ENCODE results near the gene BRD7. TPM values are rescaled to one million over a fixed set of nuclear protein-coding genes. Genes with fewer than 3 reads are reported as not detected.

Gene BRD7
- total RNA-seq, 1 experiment from 2014 or later, result 122 TPM

DNA sequence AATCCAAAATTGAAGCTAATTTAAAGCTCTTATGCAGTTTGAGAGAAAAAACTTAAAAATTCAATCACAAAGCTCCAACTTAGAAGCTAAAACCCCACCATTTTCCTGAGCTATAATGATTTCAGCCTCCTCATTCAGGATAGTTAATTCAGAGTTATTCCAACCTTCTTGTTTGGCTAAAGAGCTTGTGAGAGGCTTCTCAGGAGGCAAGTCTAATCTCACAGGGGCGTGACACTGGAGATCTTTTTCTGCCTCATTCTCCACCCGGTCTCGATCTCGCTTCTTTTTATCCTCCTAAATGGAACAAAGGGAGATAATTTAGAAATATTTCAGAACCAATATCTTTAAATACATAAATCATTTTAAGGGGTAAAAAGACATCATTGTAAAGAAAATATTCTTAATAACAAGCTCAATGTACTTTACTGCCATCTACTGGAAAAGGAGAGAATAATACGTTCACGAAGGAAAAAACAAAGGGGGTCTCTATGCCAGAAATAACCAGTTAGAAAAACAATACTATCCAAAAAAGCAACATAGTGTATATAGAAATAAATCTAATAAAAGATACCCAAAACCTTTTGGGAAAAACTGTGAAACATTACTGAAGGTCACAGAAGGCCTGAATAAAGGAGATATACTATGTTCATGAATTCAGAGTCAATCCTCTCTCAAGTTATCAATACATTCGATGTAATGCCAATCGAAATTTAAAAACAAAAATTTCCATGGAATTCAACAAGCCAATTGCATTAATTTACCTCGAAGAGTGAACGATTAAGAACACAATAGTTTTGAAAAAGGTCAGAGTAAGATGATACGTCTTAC lies 13.9 kb downstream of the BRD7 start (continued):
- no peak for TF ChIP-seq NR3C1 (CRISPR knock-in tag; conservative IDR thresholded peaks at IDR 0.05; ENCODE audit: low read depth)
- no peak for TF ChIP-seq ESRRA (CRISPR knock-in tag; IDR thresholded peaks at IDR 0.05; ENCODE audit: borderline replicate concordance)
- TF ChIP-seq MYBL2 (CRISPR knock-in tag; IDR thresholded peaks at IDR 0.05), result no peak
- no peak for TF ChIP-seq E2F1 (CRISPR knock-in tag; IDR thresholded peaks at IDR 0.05)
- TF ChIP-seq SMAD4 (CRISPR knock-in tag; IDR thresholded peaks at IDR 0.05), result no peak
- TF ChIP-seq FOXJ3 (CRISPR knock-in tag; IDR thresholded peaks at IDR 0.05; ENCODE audit: borderline replicate concordance), result no peak

- ChIA-PET CTCF (interaction anchor here (1.0 to 2.5 kb wide), 16 partner anchors 10 to 452 kb away, joined by 3 to 26 read pairs (median 6); partner anchors contain the start of genes BRD7 and CNEP1R1), POLR2A (no interaction called here)
- ATAC-seq, result no peak
- H3K36me3 Mint-ChIP-seq, result peaks cover 58% of the 10 kb centered on the region
- no peak overlapping the region for H3K27ac Mint-ChIP-seq
- no peaks in the 10 kb centered on the region for H3K27me3 Mint-ChIP-seq (ENCODE audit: low read depth)
- H3K4me3 Mint-ChIP-seq, result no peak overlapping the region
- TF ChIP-seq, protein P1, sequence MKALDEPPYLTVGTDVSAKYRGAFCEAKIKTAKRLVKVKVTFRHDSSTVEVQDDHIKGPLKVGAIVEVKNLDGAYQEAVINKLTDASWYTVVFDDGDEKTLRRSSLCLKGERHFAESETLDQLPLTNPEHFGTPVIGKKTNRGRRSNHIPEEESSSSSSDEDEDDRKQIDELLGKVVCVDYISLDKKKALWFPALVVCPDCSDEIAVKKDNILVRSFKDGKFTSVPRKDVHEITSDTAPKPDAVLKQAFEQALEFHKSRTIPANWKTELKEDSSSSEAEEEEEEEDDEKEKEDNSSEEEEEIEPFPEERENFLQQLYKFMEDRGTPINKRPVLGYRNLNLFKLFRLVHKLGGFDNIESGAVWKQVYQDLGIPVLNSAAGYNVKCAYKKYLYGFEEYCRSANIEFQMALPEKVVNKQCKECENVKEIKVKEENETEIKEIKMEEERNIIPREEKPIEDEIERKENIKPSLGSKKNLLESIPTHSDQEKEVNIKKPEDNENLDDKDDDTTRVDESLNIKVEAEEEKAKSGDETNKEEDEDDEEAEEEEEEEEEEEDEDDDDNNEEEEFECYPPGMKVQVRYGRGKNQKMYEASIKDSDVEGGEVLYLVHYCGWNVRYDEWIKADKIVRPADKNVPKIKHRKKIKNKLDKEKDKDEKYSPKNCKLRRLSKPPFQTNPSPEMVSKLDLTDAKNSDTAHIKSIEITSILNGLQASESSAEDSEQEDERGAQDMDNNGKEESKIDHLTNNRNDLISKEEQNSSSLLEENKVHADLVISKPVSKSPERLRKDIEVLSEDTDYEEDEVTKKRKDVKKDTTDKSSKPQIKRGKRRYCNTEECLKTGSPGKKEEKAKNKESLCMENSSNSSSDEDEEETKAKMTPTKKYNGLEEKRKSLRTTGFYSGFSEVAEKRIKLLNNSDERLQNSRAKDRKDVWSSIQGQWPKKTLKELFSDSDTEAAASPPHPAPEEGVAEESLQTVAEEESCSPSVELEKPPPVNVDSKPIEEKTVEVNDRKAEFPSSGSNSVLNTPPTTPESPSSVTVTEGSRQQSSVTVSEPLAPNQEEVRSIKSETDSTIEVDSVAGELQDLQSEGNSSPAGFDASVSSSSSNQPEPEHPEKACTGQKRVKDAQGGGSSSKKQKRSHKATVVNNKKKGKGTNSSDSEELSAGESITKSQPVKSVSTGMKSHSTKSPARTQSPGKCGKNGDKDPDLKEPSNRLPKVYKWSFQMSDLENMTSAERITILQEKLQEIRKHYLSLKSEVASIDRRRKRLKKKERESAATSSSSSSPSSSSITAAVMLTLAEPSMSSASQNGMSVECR (CRISPR knock-in tag; IDR thresholded peaks at IDR 0.05; ENCODE audit: borderline replicate concordance), result no peak
- no peaks in the 10 kb centered on the region for H3K4me1 Mint-ChIP-seq
- H3K9me3 Mint-ChIP-seq, result peaks cover 5% of the 10 kb centered on the region
- DNase-seq (ENCODE audit: low spot score), result no peak
These were observed 14.7 kb downstream of the BRD7 start for GRCh38 chr16:50354082-50354481.

DNA sequence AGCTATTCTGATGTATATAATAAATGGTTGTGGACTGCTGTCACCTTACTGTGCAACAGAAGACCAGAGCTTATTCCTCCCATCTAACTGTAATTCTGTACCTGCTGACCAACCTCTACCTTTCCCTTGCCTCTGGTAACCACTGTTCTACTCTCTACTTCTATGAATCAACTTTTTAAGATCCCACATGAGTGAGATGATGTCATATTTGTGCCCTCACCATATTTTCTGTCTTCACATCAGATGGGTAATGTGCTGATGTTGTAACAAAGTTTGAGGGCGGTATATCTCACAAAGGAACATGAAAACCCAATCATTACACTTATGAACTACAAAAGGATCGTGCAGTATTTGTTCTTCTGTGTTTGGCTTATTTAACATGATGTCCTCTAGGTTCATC lies 16.8 kb downstream of the BRD7 start:
- Mint-ChIP-seq H3K27me3 (ENCODE audit: low read depth) (no peaks in the 10 kb centered on the region), H3K4me1 (no peaks in the 10 kb centered on the region), H3K36me3 (peaks cover 67% of the 10 kb centered on the region), H3K27ac (no peak overlapping the region), H3K9me3 (peaks cover 5% of the 10 kb centered on the region), H3K4me3 (no peak overlapping the region)
- POLR2A ChIA-PET, result no interaction called here
- DNase-seq (ENCODE audit: low spot score) (no peak), ATAC-seq (no peak)
- CTCF ChIA-PET, result no interaction called here
- TF ChIP-seq CREB1 (CRISPR knock-in tag; IDR thresholded peaks at IDR 0.05) (no peak), CBFB (CRISPR knock-in tag; IDR thresholded peaks at IDR 0.05; ENCODE audit: low read depth) (no peak), SOX15 (CRISPR knock-in tag; IDR thresholded peaks at IDR 0.05) (no peak), IRF2 (CRISPR knock-in tag; IDR thresholded peaks at IDR 0.05; ENCODE audit: borderline replicate concordance, low read depth) (no peak), NFE2L1 (CRISPR knock-in tag; IDR thresholded peaks at IDR 0.05) (no peak), ZBTB21 (CRISPR knock-in tag; IDR thresholded peaks at IDR 0.05; ENCODE audit: borderline replicate concordance) (no peak)
- TF ChIP-seq, protein P2, sequence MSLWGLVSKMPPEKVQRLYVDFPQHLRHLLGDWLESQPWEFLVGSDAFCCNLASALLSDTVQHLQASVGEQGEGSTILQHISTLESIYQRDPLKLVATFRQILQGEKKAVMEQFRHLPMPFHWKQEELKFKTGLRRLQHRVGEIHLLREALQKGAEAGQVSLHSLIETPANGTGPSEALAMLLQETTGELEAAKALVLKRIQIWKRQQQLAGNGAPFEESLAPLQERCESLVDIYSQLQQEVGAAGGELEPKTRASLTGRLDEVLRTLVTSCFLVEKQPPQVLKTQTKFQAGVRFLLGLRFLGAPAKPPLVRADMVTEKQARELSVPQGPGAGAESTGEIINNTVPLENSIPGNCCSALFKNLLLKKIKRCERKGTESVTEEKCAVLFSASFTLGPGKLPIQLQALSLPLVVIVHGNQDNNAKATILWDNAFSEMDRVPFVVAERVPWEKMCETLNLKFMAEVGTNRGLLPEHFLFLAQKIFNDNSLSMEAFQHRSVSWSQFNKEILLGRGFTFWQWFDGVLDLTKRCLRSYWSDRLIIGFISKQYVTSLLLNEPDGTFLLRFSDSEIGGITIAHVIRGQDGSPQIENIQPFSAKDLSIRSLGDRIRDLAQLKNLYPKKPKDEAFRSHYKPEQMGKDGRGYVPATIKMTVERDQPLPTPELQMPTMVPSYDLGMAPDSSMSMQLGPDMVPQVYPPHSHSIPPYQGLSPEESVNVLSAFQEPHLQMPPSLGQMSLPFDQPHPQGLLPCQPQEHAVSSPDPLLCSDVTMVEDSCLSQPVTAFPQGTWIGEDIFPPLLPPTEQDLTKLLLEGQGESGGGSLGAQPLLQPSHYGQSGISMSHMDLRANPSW (CRISPR knock-in tag; conservative IDR thresholded peaks at IDR 0.05; ENCODE audit: low read depth), result no peak
- TF ChIP-seq, protein P3, sequence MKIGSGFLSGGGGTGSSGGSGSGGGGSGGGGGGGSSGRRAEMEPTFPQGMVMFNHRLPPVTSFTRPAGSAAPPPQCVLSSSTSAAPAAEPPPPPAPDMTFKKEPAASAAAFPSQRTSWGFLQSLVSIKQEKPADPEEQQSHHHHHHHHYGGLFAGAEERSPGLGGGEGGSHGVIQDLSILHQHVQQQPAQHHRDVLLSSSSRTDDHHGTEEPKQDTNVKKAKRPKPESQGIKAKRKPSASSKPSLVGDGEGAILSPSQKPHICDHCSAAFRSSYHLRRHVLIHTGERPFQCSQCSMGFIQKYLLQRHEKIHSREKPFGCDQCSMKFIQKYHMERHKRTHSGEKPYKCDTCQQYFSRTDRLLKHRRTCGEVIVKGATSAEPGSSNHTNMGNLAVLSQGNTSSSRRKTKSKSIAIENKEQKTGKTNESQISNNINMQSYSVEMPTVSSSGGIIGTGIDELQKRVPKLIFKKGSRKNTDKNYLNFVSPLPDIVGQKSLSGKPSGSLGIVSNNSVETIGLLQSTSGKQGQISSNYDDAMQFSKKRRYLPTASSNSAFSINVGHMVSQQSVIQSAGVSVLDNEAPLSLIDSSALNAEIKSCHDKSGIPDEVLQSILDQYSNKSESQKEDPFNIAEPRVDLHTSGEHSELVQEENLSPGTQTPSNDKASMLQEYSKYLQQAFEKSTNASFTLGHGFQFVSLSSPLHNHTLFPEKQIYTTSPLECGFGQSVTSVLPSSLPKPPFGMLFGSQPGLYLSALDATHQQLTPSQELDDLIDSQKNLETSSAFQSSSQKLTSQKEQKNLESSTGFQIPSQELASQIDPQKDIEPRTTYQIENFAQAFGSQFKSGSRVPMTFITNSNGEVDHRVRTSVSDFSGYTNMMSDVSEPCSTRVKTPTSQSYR (CRISPR knock-in tag; IDR thresholded peaks at IDR 0.05), result no peak
